HG03520 (cell line): ENCODE measurements around the gene MYL3.
"Not testable (repeated sequence)": the region's sequence is repeated elsewhere in the genome, so short reads cannot be mapped to it uniquely, and the experiment has no call there.

Experiments used
- ATAC-seq: cut with Tn5 transposase; IDR thresholded peaks from one replicate; pipeline ENCODE4 v1.9.1; 2021; ENCODE audit warnings: mild to moderate bottlenecking, moderate library complexity; ENCODE audit not compliant: unreplicated experiment

MYL3 gene

DNA sequence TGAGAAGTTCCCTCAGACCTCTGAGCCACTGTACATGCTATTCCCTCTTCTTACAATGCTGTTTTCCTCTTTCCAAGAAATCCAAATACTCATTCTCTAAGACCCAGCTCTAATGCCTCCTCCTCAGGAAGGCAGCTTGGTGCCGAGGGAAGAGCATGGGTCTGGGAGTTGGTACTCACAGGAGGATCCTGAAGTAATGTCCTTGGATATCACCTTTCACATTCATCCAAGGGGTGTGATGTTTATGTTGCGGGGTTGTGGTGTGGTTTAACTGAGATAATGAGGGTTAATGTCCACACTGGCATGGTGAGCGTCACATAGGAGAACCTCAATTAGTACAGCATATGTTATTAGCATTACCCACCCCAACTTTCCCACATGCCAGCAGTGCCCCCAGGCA, 31.9 kb downstream of the MYL3 start:
- no peak for ATAC-seq

DNA sequence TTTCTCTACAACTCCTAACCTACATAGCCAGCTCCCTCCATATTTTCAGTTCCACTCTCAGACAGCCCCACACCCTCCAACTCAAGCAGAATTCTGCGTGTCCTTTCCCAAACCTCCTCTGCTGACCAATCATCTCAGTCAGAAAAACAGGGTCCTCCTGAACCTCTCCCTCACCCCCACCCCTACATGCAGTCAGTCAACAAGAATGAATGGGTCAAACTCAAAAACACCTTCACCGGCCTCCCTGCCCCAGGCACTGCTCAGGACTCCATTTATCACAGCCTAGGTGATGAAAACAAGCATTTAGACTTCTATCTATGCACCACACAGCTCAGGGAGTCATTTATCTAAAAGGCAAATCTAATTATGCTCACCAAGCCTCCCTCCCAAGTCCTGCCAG, 32.4 kb downstream of the MYL3 start:
- no peak for ATAC-seq

DNA sequence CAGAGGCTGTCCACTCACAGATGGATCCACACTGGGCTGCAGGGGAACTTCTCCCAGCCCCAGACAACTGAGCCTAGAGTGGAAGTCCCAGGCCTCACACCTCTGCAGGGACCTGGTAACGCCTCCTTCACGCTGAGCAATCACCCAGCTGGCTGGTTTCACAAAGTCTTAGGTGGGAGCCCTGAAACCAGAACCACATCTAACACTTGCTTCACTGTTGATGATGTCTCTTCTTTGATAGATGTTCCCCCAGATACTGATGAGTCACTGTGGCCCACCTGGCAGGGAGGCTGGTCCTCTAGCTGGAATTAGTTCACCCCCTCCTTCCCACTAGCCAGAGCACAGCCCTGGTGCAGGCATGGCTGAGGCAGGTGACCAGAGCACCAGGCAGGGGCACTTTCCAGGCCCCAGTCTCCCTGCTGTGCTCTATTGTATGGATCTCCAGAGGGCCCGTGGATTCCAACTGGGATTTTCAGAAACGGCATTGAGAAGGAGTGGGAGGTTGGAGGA, 33.5 kb downstream of the MYL3 start:
- peak; percentile 79 for ATAC-seq

DNA sequence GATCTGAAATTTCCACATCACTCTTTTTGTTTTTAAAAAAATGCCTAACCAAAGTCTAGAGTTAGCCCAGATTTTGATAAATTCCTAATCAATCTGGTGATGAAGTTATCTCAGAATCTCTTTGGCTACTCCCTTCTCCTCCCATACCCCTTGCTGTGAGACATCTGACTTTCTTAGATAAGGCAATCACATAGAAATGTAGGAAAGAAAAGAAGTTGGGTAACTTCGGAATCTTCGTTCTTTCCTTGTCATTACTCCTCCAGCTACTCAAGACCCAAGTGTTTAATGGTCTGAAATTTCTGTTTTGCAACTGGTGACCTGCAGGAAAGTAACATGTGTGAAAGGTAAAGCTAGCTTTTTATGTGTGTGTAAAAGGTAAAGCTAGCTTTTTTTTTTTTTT, 37.8 kb downstream of the MYL3 start:
- no peak for ATAC-seq

DNA sequence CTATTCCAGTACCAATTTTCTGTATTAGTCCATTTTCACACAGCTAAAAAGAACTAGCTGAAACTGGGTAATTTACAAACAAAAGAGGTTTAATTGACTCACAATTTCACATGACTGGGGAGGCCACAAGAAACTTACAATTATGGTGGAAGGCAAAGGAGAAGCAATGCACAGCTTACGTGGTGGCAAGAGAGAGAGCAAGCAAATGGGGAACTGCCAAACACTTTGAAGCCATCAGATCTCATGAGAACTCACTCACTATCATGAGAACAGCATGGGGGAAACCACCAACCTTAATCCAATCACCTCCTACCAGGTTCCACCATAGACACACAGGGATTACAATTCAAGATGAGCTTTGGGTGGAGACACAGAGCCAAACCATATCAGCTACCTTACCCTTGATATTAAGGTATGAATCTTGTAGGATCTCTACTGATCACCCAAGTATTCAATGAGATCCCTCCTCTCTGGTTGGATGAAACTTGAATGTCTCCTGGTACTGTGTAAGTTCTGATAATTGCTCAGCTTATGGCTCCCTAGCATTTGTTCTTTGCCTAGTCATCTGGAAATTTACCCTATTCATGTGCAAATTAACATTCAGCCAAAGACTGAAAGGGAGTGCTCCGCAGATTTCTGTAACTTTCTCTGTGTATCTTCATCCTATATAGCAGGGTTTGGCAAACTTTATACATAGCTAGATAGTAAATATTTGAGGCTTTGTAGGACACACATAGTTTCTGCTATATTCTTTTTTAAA, 38.9 kb downstream of the MYL3 start:
- no peak for ATAC-seq

DNA sequence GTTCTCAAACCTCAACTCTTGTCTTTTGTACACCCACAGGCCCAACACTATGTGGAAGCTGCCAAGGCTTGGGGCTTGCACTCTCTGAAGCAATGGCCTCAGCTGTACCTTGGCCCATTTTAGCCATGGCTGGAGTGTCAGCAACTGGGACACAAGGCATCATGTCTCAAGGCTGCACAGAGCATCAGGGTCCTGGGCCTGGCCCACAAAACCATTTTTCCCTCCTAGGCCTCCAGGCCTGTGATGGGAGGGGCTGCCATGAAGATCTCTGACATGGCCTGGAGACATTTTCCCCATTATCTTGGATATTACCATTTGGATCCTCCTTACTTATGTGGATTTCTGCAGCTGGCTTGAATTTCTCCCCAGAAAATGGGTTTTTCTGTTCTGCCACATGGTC, 39.9 kb downstream of the MYL3 start:
- ATAC-seq, result not testable (repeated sequence)

DNA sequence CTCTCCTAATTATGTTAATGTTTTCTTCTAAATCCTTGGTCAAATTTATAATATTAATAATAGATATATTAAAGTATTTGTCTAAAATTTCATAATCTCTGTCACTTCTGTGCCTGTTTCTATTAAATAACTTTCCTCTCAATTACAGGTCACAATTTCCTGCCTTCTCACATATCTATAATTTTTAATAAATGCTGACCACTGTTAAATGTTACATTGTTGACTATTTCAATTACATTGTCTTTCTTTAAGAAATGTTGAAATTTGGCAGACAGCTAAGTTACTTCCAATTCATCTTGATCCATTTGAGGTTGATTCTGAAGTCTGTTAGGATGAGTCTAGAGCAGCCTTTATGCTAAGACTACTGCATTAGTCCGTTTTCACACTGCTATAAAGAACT, 41.7 kb downstream of the MYL3 start:
- ATAC-seq, result no peak

DNA sequence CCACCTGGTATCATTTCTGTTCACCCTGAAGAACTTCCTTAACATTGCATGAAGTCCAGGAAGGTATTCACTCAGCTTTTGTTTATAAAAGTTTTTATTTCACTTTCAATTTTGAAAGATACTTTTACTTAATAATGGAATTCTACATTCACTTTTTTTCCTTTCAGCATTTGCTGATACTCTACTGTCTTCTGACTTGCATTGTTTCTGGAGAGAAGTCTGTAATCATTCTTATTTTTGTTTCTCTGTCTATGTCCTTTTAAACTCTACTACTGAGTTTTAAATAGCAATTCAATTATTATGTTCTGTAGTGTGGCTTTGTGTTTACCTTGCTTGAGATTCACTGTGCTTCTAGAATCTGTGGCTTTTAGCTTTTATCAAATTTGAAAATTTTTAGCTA, 42.4 kb downstream of the MYL3 start:
- ATAC-seq, result no peak

DNA sequence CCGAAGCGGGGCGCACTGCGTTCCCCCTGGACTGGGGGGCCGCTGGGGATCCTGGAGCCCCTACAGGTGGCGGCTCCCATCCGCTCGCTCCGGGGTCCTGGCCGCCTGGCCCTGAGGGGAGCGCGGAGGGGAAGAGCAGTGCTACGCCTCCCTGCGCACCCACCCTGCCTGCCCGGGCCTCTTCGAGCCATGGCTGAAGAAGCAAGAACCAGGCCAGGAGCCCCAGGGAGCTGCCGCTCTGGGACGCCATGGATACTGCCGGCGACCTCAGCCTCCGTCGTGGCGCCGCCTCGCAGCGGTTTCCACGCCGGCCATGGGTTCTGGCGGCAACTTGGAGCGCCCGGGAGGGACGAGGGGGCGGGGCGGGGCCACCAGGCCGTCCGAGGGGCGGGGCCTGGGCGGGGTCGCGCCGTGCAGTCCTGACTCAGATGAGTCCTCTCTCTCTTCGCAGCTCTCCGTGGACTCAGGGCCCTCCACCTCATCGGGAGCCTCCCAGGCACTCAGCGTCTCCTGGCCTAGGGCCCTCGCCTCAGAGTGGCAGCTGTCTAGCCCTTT, 50.9 kb downstream of the MYL3 start:
- ATAC-seq, result no peak

DNA sequence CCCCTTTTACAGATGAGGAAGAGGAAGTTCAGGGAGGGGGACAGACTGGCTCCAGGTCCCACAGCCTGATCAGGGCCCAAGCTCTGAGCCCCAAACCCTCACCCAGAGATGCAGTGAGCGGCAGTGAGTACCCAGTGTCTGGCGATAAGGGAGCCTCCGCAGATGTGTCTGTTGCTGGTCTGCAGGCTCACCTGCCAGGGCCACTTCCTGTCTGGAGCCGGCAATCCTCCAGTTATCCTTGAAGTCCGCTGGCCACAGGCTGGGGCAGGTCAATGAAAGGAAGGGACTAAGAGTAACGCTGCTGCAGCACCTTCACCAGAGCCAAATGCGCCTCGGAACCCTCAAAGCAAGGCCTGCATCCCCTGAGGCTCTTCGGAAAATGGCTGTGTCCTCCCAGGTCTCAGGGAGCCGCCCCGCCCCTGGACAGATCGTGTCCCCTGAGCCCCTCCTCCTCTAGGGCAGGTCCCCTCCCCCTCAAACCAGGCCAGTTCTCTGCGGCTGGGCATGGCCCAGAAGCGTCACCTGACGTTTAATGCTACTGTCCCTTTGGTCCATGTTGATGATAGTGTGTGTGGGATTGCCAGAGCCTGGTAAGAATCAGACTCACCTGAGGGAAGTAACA, 51.5 kb downstream of the MYL3 start:
- no peak for ATAC-seq

DNA sequence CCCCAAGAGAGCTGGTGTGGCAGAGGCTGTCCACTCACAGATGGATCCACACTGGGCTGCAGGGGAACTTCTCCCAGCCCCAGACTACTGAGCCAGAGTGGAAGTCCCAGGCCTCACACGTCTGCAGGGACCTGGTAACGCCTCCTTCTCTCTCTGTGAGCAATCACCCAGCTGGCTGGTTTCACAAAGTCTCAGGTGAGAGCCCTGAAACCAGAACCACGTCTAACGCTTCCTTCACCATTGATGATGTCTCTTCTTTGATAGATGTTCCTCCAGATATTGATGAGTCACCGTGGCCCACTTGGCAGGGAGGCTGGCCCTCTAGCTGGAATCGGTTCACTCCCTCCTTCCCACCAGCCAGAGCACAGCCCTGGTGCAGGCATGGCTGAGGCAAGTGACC, 54.5 kb downstream of the MYL3 start:
- not testable (repeated sequence) for ATAC-seq
